IMR-90 (cell line): ENCODE data around the gene SLC15A3. TPM values are rescaled to one million over a fixed set of nuclear protein-coding genes. Genes with fewer than 3 reads are reported as not detected.

ENCODE experiments used
- ATAC-seq: fragments of 200-7000 bp; cut with Tn5 transposase; 2 replicates; pipeline ENCODE4 v1.9.1; 2020; ENCODE audit warnings: low read depth, mild to moderate bottlenecking, moderate library complexity
- BruUV-seq: library from RNA; stranded (reverse); fragments of 400-500 nt; replicated peaks from 2 replicates; lab custom pipeline; 2021; lab: Mats Ljungman, UMichigan
- CTCF ChIA-PET: fragments of 300-600 bp; formaldehyde crosslinking; extraction: SDS; loops from one replicate; lab custom pipeline; 2021; ENCODE audit warnings: antibody characterized with exemption; lab: Yijun Ruan, JAX
- POLR2A ChIA-PET: fragments of 300-600 bp; sonication (Branson Sonifier 250); formaldehyde crosslinking; loops from one replicate; lab custom pipeline; 2022; ENCODE audit warnings: antibody characterized with exemption; ENCODE audit not compliant: unreplicated experiment; lab: Charles Lee
- DNase-seq: peaks from one replicate; pipeline ENCODE4 v3.0.0; 2013
- H2AFZ ChIP-seq: replicated peaks from 2 replicates; pipeline ENCODE3; 2013; ENCODE audit warnings: low read length, mild to moderate bottlenecking; ENCODE audit not compliant: poor library complexity
- H2AK5ac ChIP-seq: 2 replicates; pipeline ENCODE4 v1.6.1; 2013; ENCODE audit warnings: low read depth, low read length, inconsistent platforms
- H2AK9ac ChIP-seq: replicated peaks from 2 replicates; pipeline ENCODE3; 2013; ENCODE audit warnings: mild to moderate bottlenecking, low read depth, low read length, moderate library complexity; ENCODE audit not compliant: poor library complexity
- H2BK120ac ChIP-seq: 2 replicates; pipeline ENCODE4 v1.6.1; 2013; ENCODE audit warnings: low read depth, low read length, inconsistent platforms
- H2BK15ac ChIP-seq: 3 replicates; pipeline ENCODE4 v1.6.1; 2013; ENCODE audit warnings: low read depth, low read length, inconsistent platforms
- H2BK20ac ChIP-seq: 2 replicates; pipeline ENCODE4 v1.6.1; 2013; ENCODE audit warnings: low read depth, mild to moderate bottlenecking, inconsistent platforms, low read length, moderate library complexity
- H2BK5ac ChIP-seq: 2 replicates; pipeline ENCODE4 v1.6.1; 2013; ENCODE audit warnings: mild to moderate bottlenecking, low read depth, low read length, inconsistent platforms; ENCODE audit not compliant: poor library complexity, severe bottlenecking
- H3K14ac ChIP-seq: replicated peaks from 2 replicates; pipeline ENCODE4 v1.6.1; 2013; ENCODE audit warnings: low read depth, low read length, inconsistent platforms
- H3K18ac ChIP-seq: 2 replicates; pipeline ENCODE4 v1.6.1; 2013; ENCODE audit warnings: low read depth, low read length, control low read depth
- H3K23ac ChIP-seq: 2 replicates; pipeline ENCODE4 v1.6.1; 2013; ENCODE audit warnings: low read depth, low read length, inconsistent platforms
- H3K27ac ChIP-seq: 2 replicates; pipeline ENCODE4 v1.5.1; 2013; ENCODE audit warnings: mild to moderate bottlenecking, control low read depth, low read length; ENCODE audit not compliant: insufficient read depth
- H3K27me3 ChIP-seq: 2 replicates; pipeline ENCODE4 v1.6.1; 2013; ENCODE audit warnings: low read length; ENCODE audit not compliant: control insufficient read depth, insufficient read depth
- H3K36me3 ChIP-seq: 2 replicates; pipeline ENCODE4 v1.6.1; 2013; ENCODE audit warnings: low read length, mixed read lengths; ENCODE audit not compliant: control insufficient read depth, insufficient read depth
- H3K4ac ChIP-seq: 2 replicates; pipeline ENCODE4 v1.6.1; 2013; ENCODE audit warnings: low read depth, low read length, inconsistent platforms
- H3K4me1 ChIP-seq: 2 replicates; pipeline ENCODE4 v1.6.1; 2013; ENCODE audit warnings: low read length, mixed read lengths; ENCODE audit not compliant: control insufficient read depth, insufficient read depth
- H3K4me2 ChIP-seq: 2 replicates; pipeline ENCODE4 v1.6.1; 2013; ENCODE audit warnings: low read depth, mild to moderate bottlenecking, control low read depth, low read length, moderate library complexity
- H3K4me3 ChIP-seq: 2 replicates; pipeline ENCODE4 v1.5.1; 2013; ENCODE audit warnings: low read depth, mild to moderate bottlenecking, control low read depth, low read length, moderate library complexity; ENCODE audit not compliant: insufficient read depth
- H3K56ac ChIP-seq: 2 replicates; pipeline ENCODE4 v1.6.1; 2013; ENCODE audit warnings: low read length, inconsistent platforms; ENCODE audit not compliant: insufficient read depth; ENCODE audit errors: extremely low read depth
- H3K79me1 ChIP-seq, 2 experiments: 2 replicates each; pipeline ENCODE4 v1.6.1; 2013; ENCODE audit warnings: low read length in 2 of 2, inconsistent platforms in 1 of 2, low read depth in 1 of 2
- H3K9ac ChIP-seq: 2 replicates; pipeline ENCODE4 v1.6.1; 2013; ENCODE audit warnings: low read depth, low read length, control low read depth
- H3K9me1 ChIP-seq: 2 replicates; pipeline ENCODE4 v1.6.1; 2013; ENCODE audit warnings: low read length, inconsistent platforms; ENCODE audit not compliant: insufficient read depth
- H3K9me3 ChIP-seq: 2 replicates; pipeline ENCODE4 v1.6.1; 2013; ENCODE audit warnings: low read length; ENCODE audit not compliant: control insufficient read depth, insufficient read depth
- H4K20me1 ChIP-seq: 2 replicates; pipeline ENCODE4 v1.6.1; 2013; ENCODE audit warnings: low read length, inconsistent platforms; ENCODE audit not compliant: insufficient read depth
- H4K5ac ChIP-seq: 2 replicates; pipeline ENCODE4 v1.6.1; 2013; ENCODE audit warnings: mild to moderate bottlenecking, low read depth, low read length, control low read depth
- H4K8ac ChIP-seq, 2 experiments: 2 replicates each; pipeline ENCODE4 v1.6.1; 2013; ENCODE audit warnings: low read depth in 2 of 2, low read length in 2 of 2, control low read depth in 1 of 2, inconsistent platforms in 1 of 2
- H4K91ac ChIP-seq: 2 replicates; pipeline ENCODE4 v1.6.1; 2013; ENCODE audit warnings: low read depth, low read length, inconsistent platforms; ENCODE audit not compliant: insufficient read depth
- BHLHE40 ChIP-seq: fragments of 150-350 bp; IDR thresholded peaks from 2 replicates; pipeline ENCODE4 v1.6.1; 2016; ENCODE audit warnings: mild to moderate bottlenecking, low read depth, low read length
- CEBPB ChIP-seq: IDR thresholded peaks from 2 replicates; pipeline ENCODE4 v1.6.1; 2012; ENCODE audit warnings: low read depth, low read length, improper control_type of control experiment
- CHD1 ChIP-seq: IDR thresholded peaks from 2 replicates; pipeline ENCODE4 v1.6.1; 2012; ENCODE audit warnings: low read depth, low read length, improper control_type of control experiment
- CTCF ChIP-seq: conservative IDR thresholded peaks from 2 replicates; pipeline ENCODE4 v1.5.1; 2012; ENCODE audit warnings: mild to moderate bottlenecking, low read depth, low read length, improper control_type of control experiment
- FOS ChIP-seq: fragments of 150-350 bp; IDR thresholded peaks from 2 replicates; pipeline ENCODE4 v1.6.1; 2016; ENCODE audit warnings: low read depth, low read length
- MAFK ChIP-seq: IDR thresholded peaks from 2 replicates; pipeline ENCODE4 v1.6.1; 2012; ENCODE audit warnings: low read depth, low read length, improper control_type of control experiment
- MAZ ChIP-seq: IDR thresholded peaks from 2 replicates; pipeline ENCODE4 v1.6.1; 2012; ENCODE audit warnings: low read depth, mild to moderate bottlenecking, low read length, improper control_type of control experiment, moderate library complexity, borderline replicate concordance
- MXI1 ChIP-seq: IDR thresholded peaks from 2 replicates; pipeline ENCODE4 v1.6.1; 2012; ENCODE audit warnings: low read depth, mild to moderate bottlenecking, low read length, moderate library complexity, borderline replicate concordance
- POLR2A ChIP-seq: IDR thresholded peaks from 2 replicates; pipeline ENCODE4 v1.6.1; 2012; ENCODE audit warnings: mild to moderate bottlenecking, low read depth, low read length
- RCOR1 ChIP-seq: IDR thresholded peaks from 2 replicates; pipeline ENCODE4 v1.6.1; 2012; ENCODE audit warnings: mild to moderate bottlenecking, low read length, improper control_type of control experiment; ENCODE audit not compliant: insufficient replicate concordance
- SMC3 ChIP-seq: fragments of 150-350 bp; IDR thresholded peaks from 2 replicates; pipeline ENCODE4 v1.6.1; 2016; ENCODE audit warnings: low read depth, mild to moderate bottlenecking, antibody characterized with exemption, low read length, moderate library complexity
- WGBS, 2 experiments: methylation state at CpG; one replicate each; pipeline versions ENCODE4 v1.1.5 to v1.1.7; 2013; ENCODE audit warnings: missing lambda C conversion rate in 2 of 2; ENCODE audit not compliant: insufficient read length in 1 of 2; ENCODE audit errors: extremely low coverage in 2 of 2; 5-methylcytosine and 5-hydroxymethylcytosine counted together
- dilution Hi-C: fragments of 300-500 bp; cut with HindIII; formaldehyde crosslinking; loops from one replicate; pipeline ENCODE4 v1.14.3; 2018; ENCODE audit warnings: low sequenced_read_pairs; ENCODE audit not compliant: unreplicated experiment
- in situ Hi-C: fragments of 300-500 bp; cut with MboI; formaldehyde crosslinking; loops from 3 replicates; pipeline ENCODE4 v1.14.3; 2019; ENCODE audit warnings: low sequenced_read_pairs, inconsistent platforms, mixed read lengths
- intact Hi-C: fragments of 100-400 bp; cut with micrococcal nuclease; formaldehyde crosslinking; loops from 2 replicates; pipeline ENCODE4 v1.10.0; 2022
- polyA plus RNA-seq, 3 experiments: library from polyadenylated mRNA; depleted of rRNA; stranded (reverse); fragments of >200 nt; gene quantifications; 2 replicates each; pipeline ENCODE4 v1.2.3, GENCODE V29; 2012; ENCODE audit warnings: low replicate concordance in 1 of 3
- total RNA-seq: library from RNA; depleted of rRNA; stranded (reverse); fragments of >200 nt; gene quantifications from 2 replicates; pipeline ENCODE4 v1.2.3, GENCODE V29; 2012
- TF ChIP-seq, protein P1 (sequence below): fragments of 150-350 bp; IDR thresholded peaks from 2 replicates; pipeline ENCODE4 v1.6.1; 2017; ENCODE audit warnings: mild to moderate bottlenecking, antibody characterized with exemption, low read length, low read depth

The SLC15A3 gene
- total and polyA plus RNA-seq, 2 of the 4 experiments (the other 2 are of a cell fraction) = 3.2 to 4.4 TPM

DNA sequence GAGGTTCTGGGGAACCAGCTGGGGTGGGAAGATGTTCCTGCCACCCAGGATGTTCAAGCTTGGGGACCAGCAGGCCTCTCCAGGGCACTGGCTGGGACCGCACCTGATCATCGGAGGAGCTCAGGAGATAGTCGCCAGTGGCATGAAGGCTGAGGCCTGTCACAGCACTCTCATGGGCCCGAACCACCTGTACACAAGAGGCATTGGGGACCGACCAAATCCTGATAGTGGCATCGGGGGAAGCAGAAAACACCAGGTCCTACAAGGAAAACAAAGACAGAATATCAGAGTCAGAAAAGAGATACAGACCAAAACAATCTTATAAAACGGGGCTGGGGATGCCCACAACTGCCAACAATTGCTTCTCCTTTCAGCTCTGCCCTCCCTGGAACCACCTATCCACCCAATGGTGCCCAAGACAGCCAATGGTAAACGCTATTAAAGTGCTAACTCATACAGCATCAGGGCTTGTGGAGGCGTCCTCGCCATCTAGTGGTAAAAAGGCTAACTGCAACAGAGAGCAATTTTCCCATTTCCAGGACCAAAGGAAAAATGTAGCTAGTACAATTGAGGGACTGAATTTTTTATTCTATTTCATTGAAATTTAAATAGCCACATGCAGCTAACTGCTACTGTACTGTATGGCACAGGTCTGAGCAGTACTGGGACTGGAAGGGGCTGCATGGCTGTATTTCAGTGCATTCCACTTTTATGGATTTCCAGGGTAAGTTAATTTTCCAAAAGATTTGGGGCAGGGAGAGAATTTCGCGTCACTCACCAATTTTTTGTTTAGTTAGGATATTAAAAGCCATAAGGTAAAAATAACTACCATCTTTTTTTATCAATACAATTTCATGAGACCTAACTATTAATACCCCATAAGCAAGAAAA, 52.7 kb downstream of the SLC15A3 start (continued):
- TF ChIP-seq, protein P1, sequence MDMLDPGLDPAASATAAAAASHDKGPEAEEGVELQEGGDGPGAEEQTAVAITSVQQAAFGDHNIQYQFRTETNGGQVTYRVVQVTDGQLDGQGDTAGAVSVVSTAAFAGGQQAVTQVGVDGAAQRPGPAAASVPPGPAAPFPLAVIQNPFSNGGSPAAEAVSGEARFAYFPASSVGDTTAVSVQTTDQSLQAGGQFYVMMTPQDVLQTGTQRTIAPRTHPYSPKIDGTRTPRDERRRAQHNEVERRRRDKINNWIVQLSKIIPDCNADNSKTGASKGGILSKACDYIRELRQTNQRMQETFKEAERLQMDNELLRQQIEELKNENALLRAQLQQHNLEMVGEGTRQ = no peak
- no peak for TF ChIP-seq CHD1

DNA sequence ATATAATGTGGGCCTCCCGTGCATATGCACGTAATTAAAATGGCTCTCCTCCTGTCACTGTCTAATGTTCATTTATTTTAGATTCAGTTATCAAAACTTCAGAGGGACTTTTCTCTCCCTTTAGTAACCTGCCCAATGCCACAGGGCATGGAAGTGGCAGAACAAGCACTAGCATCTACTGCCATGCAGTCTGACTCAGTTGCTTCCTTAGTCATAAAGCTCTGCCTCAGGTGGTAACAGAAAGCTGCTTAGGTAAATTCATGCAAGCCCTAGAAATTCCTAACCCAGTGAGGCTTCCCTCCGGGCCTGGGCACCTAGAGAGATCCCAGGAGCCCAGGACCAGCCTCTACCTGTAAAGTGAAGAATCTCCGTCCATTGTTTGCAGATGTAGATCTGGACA, 54.5 kb downstream of the SLC15A3 start:
- H2BK120ac ChIP-seq = no peak overlapping the region
- H3K9ac ChIP-seq = no peak overlapping the region
- no peaks in the 10 kb centered on the region for H3K9me3 ChIP-seq
- no peak overlapping the region for H3K18ac ChIP-seq
- peaks cover under 1% of the 10 kb centered on the region; the same call in 1 of the 2 replicates for H4K20me1 ChIP-seq
- 93% methylated on average over 2 of the region's 4 CpGs; no CpG with 5 or more reads in 1 of the 2 experiments for WGBS, 2 experiments
- no peak overlapping the region for H2BK20ac ChIP-seq
- H3K79me1 ChIP-seq = peaks cover 2 to 12% of the 10 kb centered on the region in 2 experiments; a peak in 2 of 4 replicates
- H2AFZ ChIP-seq = no peak overlapping the region
- CTCF ChIA-PET = no interaction called here
- H2BK5ac ChIP-seq = no peak overlapping the region
- dilution Hi-C loops (no loop called here), intact Hi-C loops (no loop called here), in situ Hi-C loops (loop anchor here (5.0 kb wide), 1 partner anchor 120 kb away; no protein-coding TSS in a partner anchor)
- no peak overlapping the region for H2BK15ac ChIP-seq
- no peak overlapping the region for H4K8ac ChIP-seq
- H3K14ac ChIP-seq = no peak overlapping the region
- no peak overlapping the region for H2AK5ac ChIP-seq
- no peak overlapping the region for H3K23ac ChIP-seq
- no peak overlapping the region for H3K27ac ChIP-seq
- DNase-seq = no peak
- H3K27me3 ChIP-seq = no peaks in the 10 kb centered on the region
- no peak overlapping the region for H3K4me2 ChIP-seq
- POLR2A ChIA-PET = no interaction called here
- no peak overlapping the region for H3K4ac ChIP-seq
- no peak overlapping the region for H2AK9ac ChIP-seq
- no peak overlapping the region for H3K56ac ChIP-seq
- no peak overlapping the region for H4K5ac ChIP-seq
- no peak overlapping the region for H3K4me3 ChIP-seq
- TF ChIP-seq RCOR1 (no peak), CHD1 (no peak), FOS (no peak), CEBPB (no peak), BHLHE40 (no peak), MAZ (no peak), MXI1 (no peak), SMC3 (no peak), CTCF (no peak), POLR2A (no peak), MAFK (no peak)
- TF ChIP-seq, protein P1 = no peak
- peaks cover 53% of the 10 kb centered on the region for H3K36me3 ChIP-seq
- ATAC-seq = no peak
- H3K4me1 ChIP-seq = no peaks in the 10 kb centered on the region
- no peaks in the 10 kb centered on the region for H3K9me1 ChIP-seq
- BruUV-seq = no TSS peak
- H4K91ac ChIP-seq = no peak overlapping the region
